GM19328 (cell line): ENCODE results near the gene DBR1.
"Not testable (repeated sequence)": the region's sequence is repeated elsewhere in the genome, so short reads cannot be mapped to it uniquely, and the experiment has no call there.

Experiments
- ATAC-seq: cut with Tn5 transposase; IDR thresholded peaks from one replicate; pipeline ENCODE4 v1.9.1; 2021; ENCODE audit warnings: mild to moderate bottlenecking, moderate library complexity; ENCODE audit not compliant: unreplicated experiment

Gene DBR1

GRCh38 chr3:138186803-138187295 is 12.1 kb upstream of the DBR1 start:
- peak; percentile 91 for ATAC-seq

DNA sequence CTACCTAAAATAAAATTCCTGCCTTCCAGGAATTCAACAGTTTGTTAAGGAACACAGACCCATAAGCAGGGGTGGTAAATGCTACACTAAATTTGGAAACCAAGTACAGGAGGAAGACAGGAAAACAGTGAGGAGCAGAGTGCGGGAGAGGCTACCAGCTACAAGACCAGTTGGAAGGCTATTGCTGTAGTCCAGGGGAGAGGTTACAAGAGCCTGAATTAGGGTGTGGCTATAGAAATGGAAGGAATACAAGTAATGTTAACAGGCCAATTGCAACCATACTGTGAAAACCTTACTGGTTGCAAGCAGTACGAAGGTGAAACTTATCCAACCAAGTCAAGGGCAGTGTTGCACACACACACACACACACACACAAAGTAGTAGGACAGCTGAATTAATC is 11.5 kb upstream of the DBR1 start:
- ATAC-seq: no peak

DNA sequence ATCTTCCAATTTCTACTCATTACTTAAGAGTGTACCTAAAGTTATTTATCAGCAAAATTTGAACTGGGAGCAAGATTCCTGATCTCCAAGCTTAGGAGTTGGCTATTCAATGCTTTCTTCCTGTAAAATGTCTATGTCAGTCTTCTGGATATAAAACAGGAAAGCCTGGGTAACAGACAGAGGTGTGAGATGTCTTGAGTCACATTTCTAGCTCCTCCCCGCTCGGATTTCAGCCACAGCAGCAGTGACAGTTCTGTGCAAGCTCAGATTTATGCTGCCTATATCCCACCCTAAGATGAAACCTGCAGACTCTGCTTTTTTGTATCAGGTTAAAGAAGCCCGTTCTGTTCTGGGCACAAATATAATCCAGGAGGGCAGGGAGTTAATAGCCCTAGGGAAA is 10.3 kb upstream of the DBR1 start:
- no peak for ATAC-seq

DNA sequence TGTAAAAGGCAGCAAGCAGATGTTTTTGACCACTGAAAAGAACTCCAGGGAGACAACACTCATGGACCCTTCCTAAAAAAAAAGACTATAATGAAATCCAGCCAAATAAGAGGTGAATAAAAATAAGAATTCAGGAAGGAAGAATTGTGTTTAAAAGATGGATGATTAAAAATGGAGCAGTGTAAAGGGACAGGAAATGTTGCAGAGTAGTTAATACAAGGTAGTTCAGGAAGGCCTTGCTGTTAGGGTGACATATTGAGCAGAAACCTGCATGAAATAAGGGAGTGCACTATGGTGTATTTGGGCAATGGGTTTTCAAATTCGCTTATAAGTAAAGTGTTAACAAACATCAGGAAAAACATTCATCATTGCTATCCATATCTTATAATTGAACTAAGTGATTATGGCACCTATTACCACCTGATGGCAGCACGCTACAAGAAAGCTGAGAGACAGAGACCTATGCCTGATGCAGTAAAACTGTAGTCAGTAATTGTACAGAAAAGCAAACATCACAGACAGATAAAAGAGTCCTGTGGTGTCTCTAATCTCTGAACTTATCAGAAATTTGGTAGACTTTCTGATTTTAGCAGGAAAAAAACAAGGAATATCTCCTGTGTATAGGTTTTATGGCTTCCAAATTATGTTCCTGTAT is 5.8 kb upstream of the DBR1 start:
- no peak for ATAC-seq

- no peak for ATAC-seq
Measured at GRCh38 chr3:138173769-138174420, 826 bp downstream of the DBR1 start.

GRCh38 chr3:138172625-138173024 is 2.1 kb downstream of the DBR1 start:
- no peak for ATAC-seq

- no peak for ATAC-seq
Measured at GRCh38 chr3:138165061-138165460, 9.7 kb downstream of the DBR1 start.

DNA sequence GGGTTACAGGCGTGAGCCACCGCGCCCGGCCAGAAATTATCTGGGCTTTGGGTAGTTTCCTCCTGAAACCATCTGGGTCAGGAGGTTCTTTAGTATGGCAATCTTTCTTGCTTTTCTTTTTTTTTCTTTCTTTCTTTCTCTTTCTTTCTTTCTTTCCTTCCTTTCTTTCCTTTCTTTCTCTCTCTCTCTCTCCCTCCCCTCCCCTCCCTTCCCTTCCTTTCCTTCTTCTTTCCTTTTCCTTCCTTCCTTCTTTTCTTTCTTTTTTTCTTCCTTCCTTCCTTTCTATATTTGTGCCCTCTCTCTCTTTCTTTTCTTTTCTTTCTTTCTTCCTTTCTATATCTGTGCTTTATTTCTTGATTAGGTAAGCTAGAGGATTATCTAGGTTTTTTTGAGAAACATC is 17.0 kb downstream of the DBR1 start:
- ATAC-seq: no peak

DNA sequence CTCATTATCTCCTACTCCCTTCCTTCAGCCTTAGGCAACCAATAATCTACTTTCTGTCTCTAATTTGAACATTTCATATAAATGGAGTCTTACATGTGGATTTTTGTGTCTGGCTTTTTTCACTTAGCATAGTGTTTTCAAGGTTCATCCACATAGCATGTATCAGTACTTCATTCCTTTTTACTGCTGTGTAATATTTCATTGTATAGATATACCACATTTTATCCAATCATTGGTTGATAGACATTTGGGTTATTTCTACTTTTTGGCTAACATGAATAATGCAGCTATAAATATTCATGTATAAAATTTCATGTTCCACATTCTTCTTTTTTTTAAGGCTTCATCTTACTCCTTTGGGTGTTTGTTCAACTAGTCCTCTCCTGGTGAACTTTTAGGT is 20.2 kb downstream of the DBR1 start:
- ATAC-seq: no peak

GRCh38 chr3:138148503-138148902 is 26.2 kb downstream of the DBR1 start:
- no peak for ATAC-seq

DNA sequence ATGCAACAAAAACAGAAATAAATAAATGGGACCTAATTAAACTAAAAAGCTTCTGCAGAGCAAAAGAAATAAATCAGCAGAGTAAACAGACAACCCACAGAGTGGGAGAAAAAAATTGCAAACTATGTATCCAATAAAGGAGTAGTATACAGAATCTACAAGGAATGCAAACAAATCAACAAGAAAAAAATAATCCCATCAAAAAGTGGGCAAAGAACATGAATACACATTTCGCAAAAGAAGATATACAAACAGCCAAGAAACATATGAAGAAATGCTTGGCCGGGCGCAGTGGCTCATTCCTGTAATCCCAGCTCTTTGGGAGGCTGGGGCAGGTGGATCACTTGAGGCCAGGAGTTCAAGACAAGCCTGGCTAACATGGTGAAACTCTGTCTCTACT is 32.5 kb downstream of the DBR1 start:
- ATAC-seq: not testable (repeated sequence)

GRCh38 chr3:138140940-138141339 is 33.8 kb downstream of the DBR1 start:
- no peak for ATAC-seq

DNA sequence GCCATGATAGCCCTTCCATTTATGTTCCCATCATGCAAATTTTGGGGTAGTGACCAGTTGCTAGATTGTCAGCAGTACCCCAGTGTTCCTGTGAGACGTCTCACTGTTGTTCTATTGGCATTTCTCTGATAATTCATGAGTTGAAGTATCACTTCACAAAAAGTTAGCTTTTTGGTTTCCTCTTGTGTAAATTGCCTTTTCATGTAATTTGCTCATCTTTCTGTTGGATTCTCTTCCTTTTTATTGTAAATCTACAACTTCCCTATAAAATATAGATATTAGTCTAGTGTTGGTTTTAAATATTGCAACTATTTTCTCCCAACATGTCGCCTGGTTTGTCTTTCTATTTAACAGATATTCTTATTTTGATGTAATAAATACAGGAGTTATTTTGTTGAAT is 35.0 kb downstream of the DBR1 start:
- no peak for ATAC-seq

GRCh38 chr3:138137861-138138260 is 36.9 kb downstream of the DBR1 start:
- ATAC-seq: no peak

- no peak for ATAC-seq
Measured at GRCh38 chr3:138136201-138136600, 38.5 kb downstream of the DBR1 start.

GRCh38 chr3:138135833-138136194 is 38.9 kb downstream of the DBR1 start:
- ATAC-seq: no peak

DNA sequence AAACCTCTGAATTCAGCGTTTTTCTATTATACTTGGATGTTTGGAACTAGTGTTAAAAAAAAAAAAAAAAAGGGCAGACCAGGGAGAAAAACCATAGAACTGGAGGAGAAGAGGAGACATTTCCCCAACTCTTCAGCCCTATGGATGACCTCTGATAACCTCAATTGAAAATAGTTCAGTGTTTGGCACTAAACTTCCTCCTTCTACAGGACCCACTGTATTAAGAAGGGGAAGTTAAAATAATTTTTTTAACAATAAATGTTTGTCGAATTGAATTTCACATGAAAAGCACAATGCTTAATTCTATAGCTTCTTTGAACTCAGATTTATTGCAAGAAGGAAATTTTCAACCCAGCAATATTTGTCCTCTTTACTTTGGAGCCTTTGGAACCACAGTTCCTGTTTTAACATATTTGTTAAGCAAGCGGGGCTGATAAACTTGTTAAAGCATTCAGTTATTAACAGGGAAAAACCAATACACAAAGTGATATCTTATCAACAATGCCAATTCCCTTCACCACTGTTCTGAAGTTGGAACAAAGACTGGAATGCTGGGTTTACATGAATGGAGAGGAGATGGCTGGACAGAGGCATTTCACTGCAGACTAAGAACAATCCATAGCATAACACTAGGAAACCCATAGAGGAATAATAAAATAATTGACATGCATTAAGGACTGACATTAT is 39.4 kb downstream of the DBR1 start:
- no peak for ATAC-seq

GRCh38 chr3:138132239-138132638 is 42.5 kb downstream of the DBR1 start, which contains the start of gene A4GNT:
Gene A4GNT, minus strand, starts transcription at chr3:138132390. Its CDS starts 1,134 bp downstream, at chr3:138131256.
- no peak for ATAC-seq

DNA sequence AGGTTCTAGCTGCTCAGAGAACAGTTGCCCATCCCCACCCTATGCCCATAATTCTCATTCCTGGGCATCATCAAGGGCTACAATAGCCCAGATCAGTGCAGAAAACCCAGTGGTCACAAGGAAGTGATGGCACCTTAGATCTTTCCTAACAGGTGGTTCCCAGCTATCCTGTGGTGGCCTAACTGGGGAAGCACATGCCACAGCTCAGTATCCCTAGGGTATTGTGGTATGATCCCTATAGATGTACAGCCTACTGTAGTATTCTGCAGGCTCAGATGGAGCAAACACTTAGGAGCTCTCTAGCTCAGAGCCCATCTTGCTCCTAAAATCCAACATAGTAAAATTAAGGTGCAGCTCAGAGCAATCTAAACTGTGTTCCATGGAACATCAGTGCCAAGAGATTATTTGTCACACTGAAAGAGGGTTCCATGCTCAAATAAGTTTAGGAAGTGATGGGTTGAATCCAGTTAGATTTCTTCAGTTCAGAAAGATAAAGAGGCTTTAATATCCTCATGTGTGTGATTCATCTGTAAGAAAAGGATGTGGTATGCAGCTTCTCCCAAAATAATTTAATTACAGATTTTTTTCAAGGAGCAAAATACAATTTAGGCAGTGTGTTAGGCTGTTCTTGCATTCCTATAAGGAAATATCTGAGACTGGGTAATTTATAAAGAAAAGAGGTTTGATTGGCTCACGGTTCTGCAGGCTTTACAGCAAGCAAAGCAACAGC is 46.9 kb downstream of the DBR1 start:
- no peak for ATAC-seq

GRCh38 chr3:138125548-138126221 is 49.0 kb downstream of the DBR1 start:
- ATAC-seq: no peak
